ENCODE data around the gene SP9.

GRCh38 chr2:174326161-174327020, 8.4 kb upstream of the SP9 start:
- TF ChIP-seq, protein P1, sequence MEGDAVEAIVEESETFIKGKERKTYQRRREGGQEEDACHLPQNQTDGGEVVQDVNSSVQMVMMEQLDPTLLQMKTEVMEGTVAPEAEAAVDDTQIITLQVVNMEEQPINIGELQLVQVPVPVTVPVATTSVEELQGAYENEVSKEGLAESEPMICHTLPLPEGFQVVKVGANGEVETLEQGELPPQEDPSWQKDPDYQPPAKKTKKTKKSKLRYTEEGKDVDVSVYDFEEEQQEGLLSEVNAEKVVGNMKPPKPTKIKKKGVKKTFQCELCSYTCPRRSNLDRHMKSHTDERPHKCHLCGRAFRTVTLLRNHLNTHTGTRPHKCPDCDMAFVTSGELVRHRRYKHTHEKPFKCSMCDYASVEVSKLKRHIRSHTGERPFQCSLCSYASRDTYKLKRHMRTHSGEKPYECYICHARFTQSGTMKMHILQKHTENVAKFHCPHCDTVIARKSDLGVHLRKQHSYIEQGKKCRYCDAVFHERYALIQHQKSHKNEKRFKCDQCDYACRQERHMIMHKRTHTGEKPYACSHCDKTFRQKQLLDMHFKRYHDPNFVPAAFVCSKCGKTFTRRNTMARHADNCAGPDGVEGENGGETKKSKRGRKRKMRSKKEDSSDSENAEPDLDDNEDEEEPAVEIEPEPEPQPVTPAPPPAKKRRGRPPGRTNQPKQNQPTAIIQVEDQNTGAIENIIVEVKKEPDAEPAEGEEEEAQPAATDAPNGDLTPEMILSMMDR (IDR thresholded peaks at IDR 0.05) = no peak
- TF ChIP-seq POLR2A (IDR thresholded peaks at IDR 0.05) = no peak

All from heart left ventricle (tissue), 13 donors.